GF-D8 (cell line): Measurements from ENCODE around the gene BABAM2.

Experiments
- DNase-seq: peaks from one replicate; lab custom pipeline; 2025; lab: John Stamatoyannopoulos, UW

Gene BABAM2

GRCh38 chr2:27911458-27912210, 21.1 kb downstream of the BABAM2 start:
- no peak for DNase-seq

GRCh38 chr2:27912512-27912911, 22.0 kb downstream of the BABAM2 start:
- DNase-seq: no peak

GRCh38 chr2:27914041-27914804, 23.7 kb downstream of the BABAM2 start:
- DNase-seq: no peak

GRCh38 chr2:27914805-27915175, 24.3 kb downstream of the BABAM2 start:
- DNase-seq: no peak

- no peak for DNase-seq
Observed at GRCh38 chr2:27915191-27915590, 24.7 kb downstream of the BABAM2 start.

GRCh38 chr2:27915874-27916273, 25.3 kb downstream of the BABAM2 start:
- DNase-seq: no peak

GRCh38 chr2:27916293-27916995, 25.9 kb downstream of the BABAM2 start:
- DNase-seq: no peak

- DNase-seq: no peak
Observed at GRCh38 chr2:27920148-27920885, 29.8 kb downstream of the BABAM2 start.

GRCh38 chr2:27921424-27921823, 30.9 kb downstream of the BABAM2 start:
- DNase-seq: no peak

GRCh38 chr2:27921880-27922547, 31.5 kb downstream of the BABAM2 start:
- no peak for DNase-seq

GRCh38 chr2:27922842-27923241, 32.3 kb downstream of the BABAM2 start:
- no peak for DNase-seq

GRCh38 chr2:27925766-27926472, 35.4 kb downstream of the BABAM2 start:
- no peak for DNase-seq

- no peak for DNase-seq
Observed at GRCh38 chr2:27929916-27930486, 39.5 kb downstream of the BABAM2 start.

- no peak for DNase-seq
Observed at GRCh38 chr2:27931361-27931950, 40.9 kb downstream of the BABAM2 start.

- DNase-seq: no peak
Observed at GRCh38 chr2:27932396-27932795, 41.9 kb downstream of the BABAM2 start.

- no peak for DNase-seq
Observed at GRCh38 chr2:27935026-27935425, 44.5 kb downstream of the BABAM2 start.

GRCh38 chr2:27940090-27940671, 49.7 kb downstream of the BABAM2 start:
- no peak for DNase-seq

- DNase-seq: no peak
Observed at GRCh38 chr2:27940982-27941381, 50.5 kb downstream of the BABAM2 start.

- DNase-seq: no peak
Observed at GRCh38 chr2:27942612-27943547, 52.4 kb downstream of the BABAM2 start.
